Neural progenitor cell (in vitro differentiated cells): ENCODE results near the gene TUBB2B.

Source experiments
- CTCF ChIP-seq: fragments of 200-600 bp; sonication (generic); IDR thresholded peaks from 2 replicates; pipeline ENCODE4 v1.5.1; 2017; ENCODE audit warnings: antibody characterized with exemption, mild to moderate bottlenecking
- EZH2 ChIP-seq: fragments of 200-600 bp; sonication (generic); IDR thresholded peaks from 2 replicates; pipeline ENCODE4 v1.6.1; 2017; ENCODE audit warnings: antibody characterized with exemption, mild to moderate bottlenecking, moderate library complexity

- no peak for TF ChIP-seq EZH2
- no peak for TF ChIP-seq CTCF
Measured at GRCh38 chr6:3230256-3230882, 2.9 kb upstream of the TUBB2B start.
